Panc1 (cell line): ENCODE data around the gene LMNA. TPM values are rescaled to one million over a fixed set of nuclear protein-coding genes. Genes with fewer than 3 reads are reported as not detected.

Experiments
- ATAC-seq: fragments of 200-7000 bp; cut with Tn5 transposase; 2 replicates; pipeline ENCODE4 v1.9.1; 2020; ENCODE audit warnings: mild to moderate bottlenecking, moderate library complexity
- BruUV-seq: library from RNA; stranded (reverse); fragments of 400-500 nt; replicated peaks from 2 replicates; lab custom pipeline; 2021; lab: Mats Ljungman, UMichigan
- CTCF ChIA-PET: fragments of 300-600 bp; sonication (Branson Sonifier 250); formaldehyde crosslinking; loops from one replicate; lab custom pipeline; 2022; ENCODE audit warnings: antibody characterized with exemption; lab: Charles Lee
- POLR2A ChIA-PET: fragments of 300-600 bp; sonication (Branson Sonifier 250); formaldehyde crosslinking; loops from one replicate; lab custom pipeline; 2022; ENCODE audit warnings: antibody characterized with exemption; lab: Charles Lee
- DNase-seq: peaks from one replicate; pipeline ENCODE4 v3.0.0-alpha.2; 2010; ENCODE audit warnings: low read depth, low spot score
- H3K27ac ChIP-seq: 2 replicates; pipeline ENCODE4 v1.5.1; 2011; ENCODE audit warnings: mild to moderate bottlenecking, low read length, inconsistent platforms
- H3K27me3 ChIP-seq: fragments of 200-500 bp; sonication (Bioruptor generic); 2 replicates; pipeline ENCODE4 v1.6.0; 2014; ENCODE audit warnings: low read length, inconsistent platforms; ENCODE audit not compliant: control insufficient read depth, insufficient read depth
- H3K36me3 ChIP-seq: fragments of 200-500 bp; sonication (Bioruptor generic); 2 replicates; pipeline ENCODE4 v1.5.1; 2014; ENCODE audit warnings: inconsistent platforms, mild to moderate bottlenecking, low read length, moderate library complexity; ENCODE audit not compliant: control insufficient read depth, insufficient read depth
- H3K4me1 ChIP-seq: 2 replicates; pipeline ENCODE4 v1.5.1; 2011; ENCODE audit warnings: inconsistent platforms, mild to moderate bottlenecking, low read length, moderate library complexity; ENCODE audit not compliant: control insufficient read depth, insufficient read depth
- H3K4me3 ChIP-seq, 2 experiments: 2 replicates each; pipeline ENCODE4 v1.5.1; 2011 to 2012; ENCODE audit warnings: low read depth in 2 of 2, low read length in 2 of 2, mild to moderate bottlenecking in 2 of 2, inconsistent platforms in 1 of 2, moderate library complexity in 1 of 2
- H3K9me3 ChIP-seq: fragments of 200-500 bp; sonication (Bioruptor generic); 2 replicates; pipeline ENCODE4 v1.5.1; 2014; ENCODE audit warnings: low read depth, mild to moderate bottlenecking, inconsistent platforms, low read length, moderate library complexity; ENCODE audit not compliant: control insufficient read depth, insufficient read depth
- POLR2AphosphoS5 ChIP-seq: IDR thresholded peaks from 2 replicates; pipeline ENCODE4 v1.6.1; 2012; ENCODE audit warnings: mild to moderate bottlenecking, low read depth, low read length, moderate library complexity
- REST ChIP-seq, 2 experiments: IDR thresholded peaks; 2 replicates each; pipeline ENCODE4 v1.6.1; 2011 to 2012; ENCODE audit warnings: low read depth in 2 of 2, control low read depth in 1 of 2, low read length in 1 of 2, mild to moderate bottlenecking in 1 of 2, moderate library complexity in 1 of 2; ENCODE audit not compliant: insufficient read depth in 1 of 2
- SIN3A ChIP-seq: IDR thresholded peaks from 2 replicates; pipeline ENCODE4 v1.6.1; 2012; ENCODE audit warnings: low read depth, mild to moderate bottlenecking, low read length, moderate library complexity, borderline replicate concordance; ENCODE audit not compliant: insufficient read depth
- TCF7L2 ChIP-seq: IDR thresholded peaks from 2 replicates; pipeline ENCODE4 v1.6.1; 2011; ENCODE audit warnings: mild to moderate bottlenecking, low read depth, low read length, inconsistent platforms
- in situ Hi-C: cut with HindIII; loops from 2 replicates; pipeline ENCODE4 v1.10.0; 2016; ENCODE audit warnings: low sequenced_read_pairs, low pct_unique_long_range_greater_than_20kb
- intact Hi-C: fragments of 100-400 bp; cut with micrococcal nuclease; formaldehyde crosslinking; loops from one replicate; pipeline ENCODE4 v1.10.0; 2022; ENCODE audit not compliant: unreplicated experiment
- total RNA-seq: library from RNA; stranded (reverse); gene quantifications from one replicate; pipeline ENCODE4 v1.2.1, GENCODE V29; 2021; ENCODE audit not compliant: unreplicated experiment
- TF ChIP-seq, protein P1 (sequence below): fragments of 450-650 bp; IDR thresholded peaks from 2 replicates; pipeline ENCODE4 v1.5.1; 2017; ENCODE audit warnings: mild to moderate bottlenecking

The LMNA gene
- total RNA-seq, 1 experiment from 2014 or later, result 691 TPM

DNA sequence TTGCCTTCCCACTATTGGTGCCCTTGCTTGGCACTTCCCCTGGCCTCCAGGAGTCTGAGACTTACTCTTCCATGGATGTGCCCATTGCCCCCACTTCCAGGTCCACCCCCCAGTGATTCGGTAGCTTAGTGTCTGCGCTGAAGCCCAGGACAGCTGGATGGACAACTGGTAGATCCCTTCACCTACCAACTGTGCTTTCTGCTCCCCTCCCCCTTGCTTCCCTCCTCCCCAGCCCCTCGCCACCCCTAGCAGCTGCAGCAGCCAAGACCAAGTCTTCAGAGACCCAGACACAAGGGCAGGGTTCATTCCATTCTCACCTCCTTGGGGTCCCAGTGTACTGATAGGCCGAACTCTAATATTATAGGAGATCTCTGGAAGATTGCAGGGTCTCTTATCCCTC, 6.9 kb downstream of the LMNA start:
- ChIA-PET CTCF (interaction anchor here (0.6 kb wide), 1 partner anchor 22 kb away, joined by 4 read pairs; no protein-coding TSS in a partner anchor), POLR2A (interaction anchor here (0.7 kb wide), 1 partner anchor 191 kb away, joined by 15 read pairs; no protein-coding TSS in a partner anchor)
- no TSS peak for BruUV-seq
- ATAC-seq (no peak), DNase-seq (no peak)
- in situ Hi-C loops, result no loop called here
- intact Hi-C loops, result no loop called here
- Histone ChIP-seq H3K9me3 (no peaks in the 10 kb centered on the region), H3K4me3 (peak overlapping the region in 1 of 2 experiments; percentile 58; a peak in 2 of 4 replicates), H3K27me3 (no peaks in the 10 kb centered on the region), H3K36me3 (peaks cover 2% of the 10 kb centered on the region; the same call in 1 of the 2 replicates), H3K27ac (peak overlapping the region; percentile 95), H3K4me1 (peaks cover 77% of the 10 kb centered on the region)
- TF ChIP-seq REST (IDR thresholded peaks at IDR 0.05; ENCODE audit: insufficient read depth in 1 of 2, low read depth in 2 of 2, low read length in 1 of 2), result no peak
- TF ChIP-seq TCF7L2, result no peak
- TF ChIP-seq SIN3A, result no peak
- TF ChIP-seq, protein P1, sequence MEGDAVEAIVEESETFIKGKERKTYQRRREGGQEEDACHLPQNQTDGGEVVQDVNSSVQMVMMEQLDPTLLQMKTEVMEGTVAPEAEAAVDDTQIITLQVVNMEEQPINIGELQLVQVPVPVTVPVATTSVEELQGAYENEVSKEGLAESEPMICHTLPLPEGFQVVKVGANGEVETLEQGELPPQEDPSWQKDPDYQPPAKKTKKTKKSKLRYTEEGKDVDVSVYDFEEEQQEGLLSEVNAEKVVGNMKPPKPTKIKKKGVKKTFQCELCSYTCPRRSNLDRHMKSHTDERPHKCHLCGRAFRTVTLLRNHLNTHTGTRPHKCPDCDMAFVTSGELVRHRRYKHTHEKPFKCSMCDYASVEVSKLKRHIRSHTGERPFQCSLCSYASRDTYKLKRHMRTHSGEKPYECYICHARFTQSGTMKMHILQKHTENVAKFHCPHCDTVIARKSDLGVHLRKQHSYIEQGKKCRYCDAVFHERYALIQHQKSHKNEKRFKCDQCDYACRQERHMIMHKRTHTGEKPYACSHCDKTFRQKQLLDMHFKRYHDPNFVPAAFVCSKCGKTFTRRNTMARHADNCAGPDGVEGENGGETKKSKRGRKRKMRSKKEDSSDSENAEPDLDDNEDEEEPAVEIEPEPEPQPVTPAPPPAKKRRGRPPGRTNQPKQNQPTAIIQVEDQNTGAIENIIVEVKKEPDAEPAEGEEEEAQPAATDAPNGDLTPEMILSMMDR, result no peak
- no peak for TF ChIP-seq POLR2AphosphoS5

- Histone ChIP-seq H3K4me1 (peaks cover 84% of the 10 kb centered on the region), H3K9me3 (no peaks in the 10 kb centered on the region), H3K4me3 (peak overlapping the region; percentile 19 to 58), H3K27ac (peak overlapping the region; percentile 95), H3K36me3 (peaks cover 2% of the 10 kb centered on the region; the same call in 1 of the 2 replicates), H3K27me3 (no peaks in the 10 kb centered on the region)
- ATAC-seq, result no peak
- BruUV-seq, result no TSS peak
- DNase-seq, result no peak
- TF ChIP-seq REST (IDR thresholded peaks at IDR 0.05; ENCODE audit: insufficient read depth in 1 of 2, low read depth in 2 of 2, low read length in 1 of 2) (no peak), SIN3A (no peak), TCF7L2 (no peak), POLR2AphosphoS5 (no peak)
- TF ChIP-seq, protein P1, result no peak
- intact Hi-C loops (no loop called here), in situ Hi-C loops (no loop called here)
- POLR2A ChIA-PET, result no interaction called here
- CTCF ChIA-PET, result interaction anchor here (1.0 kb wide), 1 partner anchor 103 kb away, joined by 3 read pairs; no protein-coding TSS in a partner anchor
Measured at GRCh38 chr1:156122086-156122485, 7.6 kb downstream of the LMNA start.
